ENCODE data around the gene PNKP.

Gene PNKP

GRCh38 chr19:49860336-49861102, 6.9 kb downstream of the PNKP start:
- no peak for DNase-seq

DNA sequence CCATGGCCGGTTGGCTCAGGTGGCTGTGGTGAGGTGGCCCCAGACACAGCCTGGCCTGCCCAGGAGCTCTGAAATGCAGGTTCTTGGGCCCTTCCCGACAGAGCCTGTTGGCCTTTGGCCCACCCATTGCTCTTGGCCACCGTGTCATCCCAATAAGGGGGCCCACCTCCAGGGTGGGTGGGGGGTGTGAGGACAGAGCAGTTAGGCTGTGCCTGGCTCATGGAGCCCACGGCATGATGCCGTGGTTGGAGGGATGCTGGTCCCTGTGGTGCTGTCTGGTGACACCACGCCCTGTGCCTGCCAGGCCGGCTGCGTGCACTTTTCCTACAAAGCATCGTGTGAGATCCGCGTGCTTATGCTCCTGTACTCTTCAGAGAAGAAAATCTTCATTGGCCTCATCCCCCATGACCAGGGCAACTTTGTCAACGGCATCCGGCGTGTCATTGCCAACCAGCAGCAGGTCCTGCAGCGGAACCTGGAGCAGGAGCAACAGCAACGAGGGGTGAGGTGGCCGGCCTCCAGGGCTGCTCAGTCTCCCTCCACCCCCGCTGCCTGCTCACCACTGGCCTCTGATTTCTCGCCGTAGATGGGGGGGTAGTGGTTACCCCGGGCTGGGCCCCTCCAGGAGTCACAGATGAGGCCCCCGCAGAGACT, 7.6 kb downstream of the PNKP start:
- no peak for DNase-seq

GRCh38 chr19:49858088-49858985, 9.0 kb downstream of the PNKP start:
- DNase-seq: peak in 36 of 51 donors; percentile 8 to 79 (median 48)

DNA sequence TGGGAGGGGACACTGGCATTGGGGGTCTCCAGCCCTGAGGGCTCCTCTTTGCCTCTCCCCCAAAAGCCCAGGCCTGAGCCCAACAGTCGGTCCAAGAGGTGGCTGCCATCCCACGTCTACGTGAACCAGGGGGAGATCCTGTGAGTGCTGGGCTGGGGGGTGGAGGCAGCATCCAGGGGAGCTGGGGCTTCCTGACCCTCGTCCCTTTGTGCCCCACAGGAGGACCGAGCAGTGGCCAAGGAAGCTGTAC, 9.6 kb downstream of the PNKP start:
- DNase-seq: no peak

DNA sequence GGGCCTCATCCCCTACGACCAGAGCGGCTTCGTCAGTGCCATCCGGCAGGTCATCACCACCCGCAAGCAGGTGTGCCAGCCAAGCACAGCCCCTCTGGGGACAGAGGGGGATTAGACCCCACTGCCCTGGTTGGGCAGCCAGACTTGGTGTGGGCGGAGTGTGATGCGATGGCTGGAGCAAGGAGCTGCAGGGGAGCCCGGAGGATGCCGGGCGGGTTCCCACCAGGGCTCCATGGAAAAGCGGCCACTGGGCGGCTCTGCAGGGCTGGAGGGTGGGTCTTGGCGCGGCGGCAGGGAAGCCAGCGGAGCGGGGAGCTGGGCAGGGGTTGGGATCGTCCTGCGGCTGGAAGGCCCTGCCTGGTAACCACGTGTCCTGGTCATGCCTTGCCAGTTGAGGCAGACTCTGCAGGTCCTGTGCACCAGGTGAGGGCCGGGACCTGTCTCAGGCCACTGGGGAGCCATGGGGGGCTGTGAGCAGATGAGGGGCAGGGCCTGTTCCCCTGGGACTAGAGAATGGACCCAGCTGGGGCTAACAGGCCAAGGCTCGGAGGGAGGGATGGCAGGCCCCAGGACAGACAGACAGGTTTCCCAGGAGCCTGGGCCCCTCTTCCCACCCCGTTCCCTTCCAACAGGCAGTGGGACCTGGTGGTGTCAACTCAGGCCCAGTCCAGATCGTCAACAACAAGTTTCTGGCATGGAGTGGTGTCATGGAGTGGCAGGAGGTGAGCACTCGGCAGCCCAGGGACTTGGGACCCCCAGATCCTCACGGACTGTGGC, 10.1 kb downstream of the PNKP start:
- no peak for DNase-seq

DNA sequence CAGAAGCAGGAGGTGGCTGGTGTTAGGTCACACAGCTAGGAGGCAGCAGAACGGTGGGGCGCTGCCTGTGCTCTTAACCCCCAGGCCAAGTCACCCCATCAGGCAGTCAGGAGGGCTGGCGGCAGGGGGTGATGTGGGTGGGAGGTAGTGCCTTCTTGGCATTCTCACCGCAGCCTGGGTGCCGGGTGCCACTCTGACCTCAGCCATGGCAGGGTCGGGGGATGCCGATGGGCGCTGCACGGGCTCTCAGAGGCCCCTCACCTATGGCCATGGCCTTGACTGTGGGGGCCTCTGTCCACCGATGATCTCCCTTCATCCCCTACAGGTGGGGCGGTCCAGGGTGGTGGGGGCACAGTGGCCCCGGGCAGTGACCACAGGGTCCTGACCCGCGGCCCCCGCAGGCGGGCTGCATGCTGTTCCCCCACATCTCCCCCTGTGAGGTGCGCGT, 10.8 kb downstream of the PNKP start:
- no peak for DNase-seq

DNA sequence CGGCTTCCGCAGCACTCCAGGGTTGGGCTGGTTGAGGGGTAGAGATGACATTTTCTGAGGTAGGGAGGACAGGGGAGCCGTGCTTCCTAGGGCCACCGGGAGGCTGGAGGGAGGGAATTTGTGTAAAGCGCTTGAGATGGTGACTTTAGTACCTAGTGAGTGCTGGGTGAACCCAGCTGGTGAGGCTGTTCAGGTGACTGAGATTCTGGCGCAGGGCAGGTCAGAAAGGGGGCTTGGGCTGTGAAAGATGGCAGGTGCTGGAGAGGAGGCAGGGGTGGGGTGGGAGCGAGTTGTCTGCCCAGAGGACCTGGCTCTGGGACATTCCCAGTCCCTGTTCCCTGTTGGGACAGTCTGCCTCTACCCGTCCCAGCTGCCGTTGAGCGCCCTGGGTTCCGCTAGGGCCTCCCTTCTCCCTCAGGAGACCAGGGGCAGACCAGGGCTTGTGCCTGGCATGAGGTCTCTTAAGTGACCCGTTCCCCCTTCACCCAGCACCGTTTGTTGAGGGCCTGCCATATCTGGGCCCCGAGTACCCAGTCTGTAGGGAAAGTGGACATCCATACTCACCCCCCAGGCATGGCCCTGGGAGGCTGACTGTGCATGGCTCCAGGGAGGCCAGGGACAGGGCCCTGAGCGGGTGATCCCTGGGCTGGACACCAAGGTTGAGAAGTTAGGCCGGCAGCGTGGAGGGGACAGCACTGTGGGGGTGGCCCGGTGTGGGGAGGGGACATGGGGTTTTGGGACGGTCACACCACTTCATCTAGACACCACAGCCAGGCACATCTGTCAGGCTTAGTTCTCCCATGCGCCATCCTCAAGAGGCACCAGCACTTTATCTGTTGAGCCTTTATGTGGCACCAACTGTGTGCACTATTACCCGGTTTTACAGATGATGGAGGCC, 11.5 kb downstream of the PNKP start:
- no peak for DNase-seq

DNA sequence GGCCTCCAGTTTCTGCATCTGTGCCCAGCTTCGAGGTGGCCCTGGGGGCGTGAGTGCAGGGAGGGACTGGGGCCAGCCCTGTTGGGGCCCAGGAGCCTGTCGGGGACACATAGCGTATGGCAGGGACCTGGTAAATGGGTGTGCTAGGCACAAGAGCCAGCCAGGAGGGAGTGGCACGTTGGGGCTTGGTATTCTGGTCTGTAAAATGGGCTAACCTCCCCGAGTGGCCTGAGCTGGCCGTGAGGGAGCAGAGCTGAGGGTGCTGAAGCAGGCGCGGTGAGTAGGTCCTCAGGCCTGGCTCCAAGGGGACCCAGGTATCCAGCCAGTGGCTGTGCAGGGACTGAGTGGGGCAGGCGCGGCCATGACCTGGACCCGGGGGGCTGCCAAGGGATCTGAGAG, 12.1 kb downstream of the PNKP start:
- DNase-seq: no peak

GRCh38 chr19:49854378-49855263, 12.8 kb downstream of the PNKP start:
- no peak for DNase-seq

GRCh38 chr19:49853852-49854377, 13.5 kb downstream of the PNKP start:
- no peak for DNase-seq

DNA sequence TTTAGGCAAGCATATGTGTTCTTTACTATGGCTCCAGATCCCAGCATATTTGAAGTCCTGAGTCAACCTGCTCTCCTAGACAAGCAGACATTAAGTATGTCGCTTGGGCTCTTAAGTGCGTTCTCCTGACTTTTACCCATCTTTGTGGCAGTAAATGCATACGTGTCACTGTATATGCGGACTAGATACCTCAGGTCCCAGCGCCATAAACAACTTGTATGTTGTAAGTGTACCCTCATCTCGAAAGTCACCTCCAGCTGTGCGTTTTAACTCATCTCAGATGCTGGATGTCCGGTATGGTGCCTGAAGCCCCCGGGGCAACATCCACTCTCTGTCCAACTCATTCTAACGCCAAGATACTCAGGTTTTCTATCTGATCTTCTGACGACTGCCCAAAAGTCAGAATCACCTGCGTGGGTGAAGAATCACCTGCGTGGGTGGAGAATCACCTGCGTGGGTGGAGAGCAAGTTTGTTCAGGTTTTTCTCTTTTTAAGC, 14.7 kb downstream of the PNKP start:
- no peak for DNase-seq

DNA sequence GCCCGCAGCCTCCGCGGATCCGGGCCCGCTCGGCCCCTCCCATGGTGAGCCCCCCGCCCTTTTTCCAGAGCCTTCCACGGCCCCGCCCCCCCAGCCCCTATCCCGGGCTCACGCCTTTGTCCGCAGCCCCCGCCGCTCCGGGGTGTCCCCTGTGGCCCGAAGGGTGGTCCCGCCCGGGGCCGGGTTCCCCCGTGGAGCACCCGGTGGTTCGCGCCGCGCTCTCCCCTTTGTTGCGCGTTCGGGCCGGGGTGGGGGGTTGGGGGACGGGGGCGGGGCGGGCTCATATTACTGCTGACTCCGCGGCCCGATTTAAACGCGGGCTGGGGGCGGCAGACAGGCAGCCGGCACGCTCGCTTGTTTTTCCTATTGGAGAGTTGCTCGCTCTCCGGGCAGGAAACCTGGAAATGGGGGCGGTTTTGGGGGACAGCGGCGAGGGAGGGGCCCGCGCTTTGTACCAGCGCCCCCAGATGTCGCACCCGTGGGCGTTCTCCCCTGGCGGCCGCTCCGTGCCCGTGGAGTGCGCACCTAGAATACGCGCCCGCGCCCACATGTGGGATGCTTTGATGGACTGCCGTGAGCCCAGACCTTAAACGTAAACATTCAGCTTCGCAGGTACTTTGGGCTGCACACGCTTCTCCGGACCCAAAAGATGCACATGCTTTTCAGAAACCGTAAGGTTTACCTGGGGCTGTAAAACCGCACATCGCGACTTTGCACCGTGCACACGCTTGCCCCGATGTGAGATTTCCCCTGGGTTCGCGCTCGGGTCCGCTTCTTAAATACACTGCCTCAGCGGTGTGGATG, 15.7 kb downstream of the PNKP start:
- peak in 21 of 51 donors; percentile 9 to 56 (median 38) for DNase-seq

- peak; percentile 48 to 97 (median 90) for DNase-seq
These were observed 16.7 kb downstream of the PNKP start, which contains the start of gene PTOV1 for GRCh38 chr19:49850487-49851342. PTOV1 (plus strand) TSS chr19:49851159.

DNA sequence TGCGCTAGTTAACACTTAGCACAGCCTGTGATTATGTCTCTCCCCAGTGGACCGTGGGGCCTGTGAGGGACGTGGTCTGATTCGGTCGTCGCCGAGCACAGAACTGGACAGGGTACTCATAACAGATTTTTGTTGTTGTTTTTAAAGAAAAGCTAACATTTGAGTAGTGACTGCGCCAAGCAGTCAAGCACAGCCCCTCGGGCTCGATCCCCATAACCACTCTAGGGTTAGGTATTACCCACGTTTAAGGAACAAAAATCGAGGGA, 17.2 kb downstream of the PNKP start:
- peak in 1 of 51 donors; percentile 45 for DNase-seq

DNA sequence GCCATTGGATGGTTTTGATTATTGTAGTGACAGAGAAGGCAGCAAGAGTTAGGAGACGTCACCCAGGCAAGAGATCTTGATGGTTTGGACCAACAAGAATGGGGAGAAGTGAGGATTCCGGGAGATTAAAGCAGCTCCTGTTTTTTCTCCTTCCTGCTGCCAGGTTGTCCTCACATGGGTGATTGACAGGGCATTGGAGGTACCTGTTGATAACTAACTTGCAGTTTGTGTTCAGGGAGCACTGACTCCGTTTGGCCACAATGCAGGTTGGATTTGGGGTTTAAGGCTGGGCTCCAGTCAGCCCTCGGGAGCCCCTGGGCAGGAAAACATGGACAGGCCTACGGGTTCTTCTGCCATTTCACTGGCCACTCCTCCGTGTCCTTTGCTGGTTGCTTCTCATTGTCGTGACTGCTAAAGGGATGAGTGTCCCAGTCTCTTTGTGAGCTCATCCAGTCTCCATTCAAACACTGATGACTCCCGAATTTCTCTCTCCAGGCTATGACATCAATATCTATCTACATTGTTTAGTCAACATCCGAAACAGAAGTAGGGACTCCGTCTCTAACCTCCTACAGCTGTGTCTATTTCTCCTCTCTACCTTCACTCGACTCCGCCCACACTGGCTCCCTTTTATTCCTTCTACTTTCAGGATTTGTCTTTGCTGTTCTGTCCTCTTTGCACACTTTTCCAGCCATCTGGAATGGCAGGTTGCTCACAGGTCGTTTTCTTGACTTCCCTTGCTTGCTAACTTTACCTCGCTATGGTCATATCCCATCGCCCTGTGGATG, 17.7 kb downstream of the PNKP start:
- DNase-seq: no peak

- no peak for DNase-seq
These were observed 18.4 kb downstream of the PNKP start for GRCh38 chr19:49848938-49849337.

Data from hypothalamus (tissue), 51 donors.